PC-3 (cell line): ENCODE results near the gene IPO8.

ENCODE experiments used
- CTCF ChIP-seq: fragments of 300-600 bp; sonication (generic); conservative IDR thresholded peaks from 2 replicates; pipeline ENCODE4 v1.5.1; 2017; ENCODE audit warnings: antibody characterized with exemption, low read depth, mild to moderate bottlenecking, low read length
- EZH2 ChIP-seq: fragments of 300-600 bp; sonication (generic); IDR thresholded peaks from one replicate; pipeline ENCODE4 v1.6.1; 2017; ENCODE audit warnings: antibody characterized with exemption, mild to moderate bottlenecking, low read length; ENCODE audit not compliant: unreplicated experiment
- EZH2phosphoT487 ChIP-seq: fragments of 300-600 bp; sonication (generic); IDR thresholded peaks from 2 replicates; pipeline ENCODE4 v1.6.1; 2018; ENCODE audit warnings: mild to moderate bottlenecking, antibody characterized with exemption, low read length, borderline replicate concordance

DNA sequence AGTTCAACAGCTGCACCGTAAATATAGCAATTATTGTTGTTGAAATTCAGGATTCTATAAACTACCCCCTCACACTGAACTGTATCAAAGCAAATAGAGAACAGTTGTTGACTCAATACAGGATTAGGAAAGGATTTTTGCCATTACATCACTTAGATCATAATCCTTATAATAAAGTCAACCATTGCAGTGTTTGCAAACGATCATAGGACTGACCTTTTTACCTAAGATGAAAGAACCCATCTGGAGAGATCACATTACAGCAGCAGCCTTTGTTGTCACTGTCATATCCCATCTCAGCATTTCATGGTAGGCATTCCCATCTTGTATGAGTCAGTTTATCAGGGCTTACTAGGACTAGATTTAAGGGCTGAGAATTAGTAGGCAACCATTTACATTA lies 96.1 kb downstream of the IPO8 start:
- TF ChIP-seq EZH2 (no peak), CTCF (no peak), EZH2phosphoT487 (no peak)
